GM08714 (cell line): ENCODE measurements around the gene PSMB10.

Source experiments
- H3K4me3 ChIP-seq: fragments of 200-500 bp; sonication (Bioruptor generic); 2 replicates; pipeline ENCODE4 v1.5.1; 2014; ENCODE audit warnings: mild to moderate bottlenecking, low read length, inconsistent platforms
- ZNF274 ChIP-seq: IDR thresholded peaks from 2 replicates; pipeline ENCODE4 v1.6.1; 2012; ENCODE audit warnings: mild to moderate bottlenecking, low read depth, low read length

Gene PSMB10

DNA sequence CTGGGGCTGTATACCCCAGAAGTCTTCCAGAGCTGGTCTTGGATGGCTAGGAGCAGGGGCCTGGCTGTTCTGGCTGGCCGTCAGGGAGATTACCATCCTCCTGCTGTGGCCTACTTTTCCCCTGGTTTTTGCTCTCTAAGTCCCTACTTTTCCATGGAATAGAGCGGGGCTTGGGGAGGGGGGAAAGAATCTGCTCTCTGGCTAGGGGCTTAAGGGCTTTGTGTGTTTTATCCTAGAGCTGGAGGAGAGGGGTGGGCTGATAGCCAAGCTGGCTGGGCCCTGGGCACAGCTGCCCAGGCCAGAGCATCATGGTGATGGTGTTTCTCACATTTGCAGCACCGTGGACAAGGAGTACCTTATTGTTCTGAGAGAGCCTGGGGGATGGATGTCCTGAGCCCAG lies 48.3 kb downstream of the PSMB10 start:
- no peak overlapping the region for H3K4me3 ChIP-seq
- TF ChIP-seq ZNF274: no peak

DNA sequence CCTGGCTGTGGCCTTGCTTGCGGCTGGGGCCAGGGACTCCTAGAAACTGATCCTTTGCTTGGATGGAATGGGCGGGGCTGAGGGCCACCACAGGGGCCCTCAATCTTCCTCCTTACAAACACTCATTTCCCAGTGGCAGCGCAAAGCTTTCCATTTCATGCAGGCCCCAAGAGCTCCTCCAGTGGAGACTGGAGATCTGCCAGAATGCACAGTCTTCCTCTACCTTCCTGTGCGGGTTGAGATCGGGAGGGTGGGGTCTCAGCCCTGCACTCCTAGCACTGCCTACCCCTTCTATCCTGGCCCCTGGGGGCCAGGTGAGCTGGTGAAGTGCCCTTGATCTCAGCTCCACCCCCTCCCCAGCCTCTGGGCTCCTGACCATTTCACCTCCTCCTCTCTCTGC lies 50.3 kb downstream of the PSMB10 start:
- no peak for TF ChIP-seq ZNF274
- no peak overlapping the region for H3K4me3 ChIP-seq

DNA sequence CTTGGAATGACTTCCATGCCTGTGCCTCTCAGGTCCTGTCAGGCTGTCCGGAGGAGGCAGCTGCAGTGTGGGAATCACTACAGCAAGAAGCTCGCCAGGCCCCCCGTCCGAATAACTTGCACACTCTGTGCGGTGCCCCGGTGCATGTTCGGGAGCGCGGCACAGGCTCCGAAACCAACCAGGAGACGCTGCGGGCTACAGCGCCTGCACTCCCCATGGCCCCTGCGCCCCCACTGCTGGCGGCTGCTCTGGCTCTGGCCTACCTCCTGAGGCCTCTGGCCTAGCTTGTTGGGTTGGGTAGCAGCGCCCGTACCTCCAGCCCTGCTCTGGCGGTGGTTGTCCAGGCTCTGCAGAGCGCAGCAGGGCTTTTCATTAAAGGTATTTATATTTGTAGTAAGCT lies 50.7 kb downstream of the PSMB10 start:
- no peak for TF ChIP-seq ZNF274
- no peak overlapping the region for H3K4me3 ChIP-seq

DNA sequence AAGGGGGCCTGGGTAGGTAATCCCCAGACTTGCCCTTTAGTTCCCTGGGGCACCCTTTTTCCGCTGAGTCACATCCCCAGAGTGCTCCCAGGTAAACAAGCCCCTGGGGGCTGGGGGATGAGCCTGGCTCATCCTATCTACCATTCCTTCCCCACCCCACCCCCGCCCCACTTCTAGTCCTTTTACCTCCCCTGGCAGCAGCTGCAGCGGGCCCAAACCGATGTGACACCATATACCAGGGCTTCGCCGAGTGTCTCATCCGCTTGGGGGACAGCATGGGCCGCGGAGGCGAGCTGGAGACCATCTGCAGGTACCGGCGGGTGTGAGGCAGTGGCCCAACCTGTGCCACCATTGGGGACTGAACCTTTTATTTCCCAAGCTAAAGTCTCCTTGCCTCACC lies 51.1 kb downstream of the PSMB10 start:
- no peak for TF ChIP-seq ZNF274
- H3K4me3 ChIP-seq: no peak overlapping the region

DNA sequence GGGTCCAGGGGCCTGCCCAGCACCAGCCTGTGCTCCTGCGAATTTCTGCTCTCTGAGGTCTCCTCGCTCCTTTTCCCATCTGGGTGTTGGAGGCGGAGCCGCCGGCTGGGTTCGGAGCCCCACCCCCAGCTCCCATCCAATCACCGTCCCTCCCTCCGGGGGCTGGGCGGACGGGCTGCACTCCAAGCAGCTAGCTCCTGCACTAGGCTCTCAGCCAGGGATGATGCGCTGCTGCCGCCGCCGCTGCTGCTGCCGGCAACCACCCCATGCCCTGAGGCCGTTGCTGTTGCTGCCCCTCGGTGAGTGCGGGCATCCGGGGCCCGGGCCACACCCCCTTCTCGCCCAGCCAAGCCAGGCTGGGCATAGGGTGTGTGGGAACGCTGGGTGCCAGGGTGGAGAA lies 52.0 kb downstream of the PSMB10 start, which contains the start of gene NRN1L:
Gene NRN1L, plus strand, starts transcription at position 202 of the 400 bp plus-strand sequence. Its CDS starts 19 bp downstream, at position 221.
- H3K4me3 ChIP-seq: no peak within 1 kb of the TSS
- TF ChIP-seq ZNF274: no peak
